ENCODE measurements around the gene EML4. TPM values are rescaled to one million over a fixed set of nuclear protein-coding genes. Genes with fewer than 3 reads are reported as not detected.
A peak's percentile ranks its signal among the peaks of the same experiment; 100 is the strongest.

Gene EML4
- total RNA-seq, 1 donor from 2014 or later, result 30.3 TPM

DNA sequence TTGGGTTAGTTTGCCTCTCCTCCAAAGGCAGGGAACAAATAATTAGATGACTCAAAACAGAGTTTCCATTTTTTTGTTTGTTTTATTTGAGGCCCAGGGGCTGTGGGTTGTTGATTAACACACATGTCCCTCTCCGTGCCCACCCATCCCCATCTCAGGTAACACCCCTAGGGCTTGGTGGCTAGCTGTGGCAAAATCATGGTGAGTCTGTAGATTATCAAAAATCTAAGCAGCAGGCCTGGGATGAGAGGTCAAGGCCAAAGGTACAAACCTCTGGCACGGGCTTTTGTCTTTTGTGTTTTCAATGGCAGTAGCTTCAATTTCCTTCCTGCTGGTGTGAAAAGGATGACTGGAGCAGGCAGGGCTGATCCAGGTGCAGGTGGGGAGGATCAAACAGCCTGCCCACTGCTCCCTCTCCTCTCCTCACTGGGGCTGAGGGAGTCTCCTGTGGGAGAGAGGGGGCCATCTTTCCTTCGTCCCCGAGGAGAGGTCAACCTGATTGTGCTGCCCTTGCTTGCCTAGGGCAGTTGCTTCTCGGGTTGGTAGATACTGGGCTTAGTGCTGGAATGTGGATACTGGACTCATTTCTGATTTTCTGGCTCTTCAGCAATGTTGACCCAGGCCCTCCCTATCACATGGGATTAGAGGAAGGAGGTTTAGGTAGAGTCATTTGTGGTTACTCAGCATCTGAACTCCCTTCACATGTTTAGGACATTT lies 31.9 kb upstream of the EML4 start:
- DNase-seq (ENCODE audit: extremely low read depth, low read depth, low spot score), result no peak

DNA sequence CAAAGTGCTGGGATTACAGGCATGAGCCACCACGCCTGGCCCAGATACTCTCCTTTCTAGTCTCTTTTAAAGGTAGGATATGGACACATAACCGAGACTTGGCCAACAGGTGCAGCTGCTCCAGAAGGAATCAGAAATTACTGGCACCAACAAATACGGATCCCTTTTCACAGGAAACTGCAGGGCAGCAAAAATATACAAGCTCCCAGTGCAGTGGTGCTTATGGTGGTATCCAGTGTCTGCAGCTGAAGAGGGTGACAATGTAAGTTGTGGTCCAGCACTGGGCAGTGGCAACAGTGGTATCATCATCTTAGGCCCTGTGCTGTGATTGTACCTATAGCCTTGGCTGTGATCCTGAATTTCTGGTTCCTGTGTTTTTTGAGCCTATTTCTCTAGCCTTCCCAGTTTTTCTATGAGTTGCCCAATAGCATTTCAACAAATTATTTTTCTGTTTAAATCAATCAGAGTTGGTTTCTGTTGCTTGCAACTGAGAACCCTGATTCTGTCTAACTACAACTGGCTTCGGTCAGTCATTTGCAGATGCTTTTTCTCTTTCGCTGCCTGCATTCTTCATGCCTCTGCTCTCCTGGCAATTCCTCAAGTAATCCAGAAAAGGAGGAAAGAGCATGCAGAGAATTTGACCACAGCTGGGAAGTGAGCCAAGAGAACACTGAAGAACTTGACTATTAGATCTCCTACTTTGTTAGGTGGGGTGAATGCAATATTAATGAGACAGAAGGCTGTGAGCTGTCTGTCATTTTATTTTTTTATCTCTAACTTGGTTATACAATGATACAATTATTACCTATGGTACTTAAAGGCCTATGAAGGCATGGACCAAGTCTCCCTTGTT lies 30.8 kb upstream of the EML4 start:
- DNase-seq (ENCODE audit: extremely low read depth, low read depth, low spot score), result peak; percentile 29

DNA sequence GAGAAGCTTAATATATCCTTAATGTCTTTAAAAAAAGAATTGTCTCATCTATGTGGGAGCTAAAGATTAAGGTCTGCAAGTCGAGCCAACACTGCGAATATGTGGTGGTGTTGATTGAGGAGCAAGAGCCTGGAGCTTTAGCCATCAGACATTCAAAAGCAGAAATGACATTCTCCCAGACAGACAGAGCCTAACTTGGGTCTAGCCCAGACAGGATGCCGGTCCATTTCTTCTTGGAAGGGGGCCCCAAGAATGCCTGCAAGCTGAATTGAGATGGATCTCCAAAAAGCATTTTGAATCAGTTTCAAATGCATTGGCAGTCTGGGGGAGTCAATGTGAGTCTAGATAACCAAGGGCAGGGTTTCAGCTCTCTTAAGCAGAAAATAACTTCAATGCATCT lies 30.1 kb upstream of the EML4 start:
- no peak for DNase-seq (ENCODE audit: extremely low read depth, low read depth, low spot score)

DNA sequence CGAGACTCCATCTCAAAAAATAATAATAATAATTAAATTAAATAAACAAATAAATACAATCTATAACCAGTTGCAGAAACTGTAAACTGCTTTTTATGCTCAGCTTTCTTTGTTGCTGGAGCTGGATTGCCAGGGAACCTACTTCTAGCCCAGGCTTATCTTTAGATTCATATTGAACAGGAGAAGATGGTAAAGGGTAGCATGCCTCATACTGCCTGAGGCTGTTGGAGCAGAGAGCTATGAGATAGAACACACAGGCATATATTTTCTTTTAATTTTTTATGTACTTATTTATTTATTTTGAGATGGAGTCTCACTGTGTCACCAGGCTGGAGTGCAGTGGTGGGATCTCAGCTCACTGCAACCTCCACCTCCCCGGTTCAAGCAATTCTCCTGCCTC lies 28.7 kb upstream of the EML4 start:
- no peak for DNase-seq (ENCODE audit: extremely low read depth, low read depth, low spot score)

DNA sequence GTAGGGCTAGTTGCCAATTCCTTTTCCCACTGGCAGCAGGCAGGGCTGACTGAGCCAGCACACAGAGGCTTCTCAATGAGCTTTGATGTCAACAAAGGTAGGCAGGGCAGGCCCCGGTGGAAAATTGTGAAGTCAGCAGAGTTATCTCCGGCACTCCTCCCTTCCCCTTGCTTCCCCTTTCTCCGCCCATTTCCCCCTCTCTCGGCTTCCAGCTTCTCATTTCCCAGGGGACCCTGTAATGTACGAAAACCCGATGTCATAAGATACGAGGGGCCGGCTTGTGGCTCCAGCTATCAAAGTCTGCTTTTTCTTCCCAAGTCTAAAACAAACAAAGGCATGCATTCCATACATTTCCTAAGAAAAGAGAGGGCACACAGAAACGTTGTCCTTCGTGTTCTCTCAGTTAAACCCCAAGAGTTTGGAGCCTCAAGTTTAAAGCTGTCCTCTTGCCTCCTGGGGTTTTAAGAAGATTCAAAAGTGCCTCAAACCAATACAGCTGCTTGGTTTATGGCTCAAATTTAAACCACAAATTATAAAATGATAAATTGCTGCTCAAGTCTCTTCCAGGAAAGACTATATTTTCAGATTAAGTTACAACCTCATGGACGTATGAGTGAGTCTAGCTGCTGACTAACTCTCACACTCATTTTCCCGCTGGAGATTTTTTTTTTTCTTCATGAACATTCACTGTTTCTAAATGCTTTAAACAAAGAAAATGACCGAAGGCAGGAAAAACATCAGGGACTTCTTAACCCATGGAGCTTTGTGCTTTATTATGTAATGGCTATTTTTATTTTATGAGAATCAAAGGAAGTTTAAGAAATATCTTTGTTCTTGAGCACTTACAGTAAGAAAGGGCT lies 27.2 kb upstream of the EML4 start:
- peak; percentile 20 for DNase-seq (ENCODE audit: extremely low read depth, low read depth, low spot score)

DNA sequence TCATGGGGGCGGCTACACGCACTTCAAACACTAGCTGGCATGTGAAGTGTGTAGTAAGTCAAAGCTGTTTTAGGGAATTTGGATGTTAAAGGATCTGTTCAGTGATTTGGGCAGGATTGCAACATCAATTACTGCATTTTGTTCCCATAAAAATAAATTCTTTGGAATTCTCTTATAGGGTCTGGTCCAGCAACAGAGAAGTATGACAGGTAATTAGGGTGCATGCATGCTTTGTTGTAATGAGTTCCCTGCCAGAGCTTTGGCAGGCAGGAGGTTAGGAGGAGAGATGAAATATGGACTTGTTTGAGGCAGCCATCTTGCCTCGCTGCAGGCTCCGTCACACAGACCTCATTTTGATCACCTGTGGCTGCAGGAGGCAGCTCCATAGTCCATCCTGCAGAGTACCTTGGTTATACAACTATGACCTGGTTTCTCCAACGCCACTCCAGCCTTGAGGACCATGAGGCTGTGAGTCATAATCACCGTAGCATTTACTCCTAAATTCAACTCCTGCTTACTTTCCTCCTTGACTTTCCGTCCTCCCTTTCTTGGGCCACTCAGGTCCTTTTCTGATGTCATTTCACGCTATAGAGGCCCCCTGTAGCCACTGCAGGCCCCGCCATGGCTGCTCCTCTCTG lies 26.5 kb upstream of the EML4 start:
- no peak for DNase-seq (ENCODE audit: extremely low read depth, low read depth, low spot score)

DNA sequence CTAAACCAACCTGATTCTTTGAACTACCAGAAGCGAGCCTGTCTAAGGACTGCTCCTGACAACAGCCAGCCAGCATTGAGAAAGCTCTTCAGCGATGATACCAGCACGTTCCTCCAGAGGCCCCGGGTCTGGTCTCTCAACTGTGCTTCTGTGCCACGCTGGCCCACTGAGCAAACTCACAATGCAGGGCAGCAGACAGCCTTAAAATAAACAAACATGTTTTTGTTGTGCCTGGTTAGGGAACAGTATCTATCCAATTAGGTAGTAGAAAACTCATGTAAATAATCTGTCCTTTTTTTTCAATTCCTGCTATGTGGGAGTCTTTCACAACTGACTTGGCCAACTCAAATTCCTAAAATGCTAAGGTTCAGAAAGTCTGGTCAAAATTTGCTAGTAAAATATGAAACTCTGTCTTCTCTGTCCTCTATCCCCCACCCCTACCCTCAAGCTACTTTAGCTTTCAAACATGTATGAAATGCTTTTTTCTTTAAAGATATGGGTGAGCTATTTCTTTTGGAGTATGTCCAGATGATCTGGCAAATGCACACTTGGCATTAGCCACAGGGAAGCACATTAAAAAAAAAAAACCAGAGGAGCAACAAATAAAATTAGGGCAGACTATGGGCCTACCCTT lies 21.4 kb upstream of the EML4 start:
- DNase-seq (ENCODE audit: extremely low read depth, low read depth, low spot score), result no peak

DNA sequence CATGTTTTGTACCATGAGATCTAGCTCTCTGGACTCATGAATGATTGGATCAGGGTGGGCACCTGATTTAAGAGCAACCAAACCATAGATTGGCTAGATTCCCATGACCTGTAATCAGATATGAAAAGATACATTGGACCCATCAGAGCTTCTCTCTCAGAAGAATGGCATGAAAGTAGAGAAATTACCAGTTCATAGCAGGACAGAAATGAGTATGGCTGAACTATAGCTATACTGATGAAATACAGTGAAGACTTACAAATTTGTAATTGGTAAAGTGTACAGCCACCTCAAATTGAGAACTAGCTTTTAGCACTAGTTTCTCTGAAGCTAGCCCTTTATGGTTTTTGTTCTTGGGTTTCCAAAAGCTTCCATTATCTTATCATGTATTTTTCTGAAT lies 19.0 kb upstream of the EML4 start:
- DNase-seq (ENCODE audit: extremely low read depth, low read depth, low spot score), result no peak

DNA sequence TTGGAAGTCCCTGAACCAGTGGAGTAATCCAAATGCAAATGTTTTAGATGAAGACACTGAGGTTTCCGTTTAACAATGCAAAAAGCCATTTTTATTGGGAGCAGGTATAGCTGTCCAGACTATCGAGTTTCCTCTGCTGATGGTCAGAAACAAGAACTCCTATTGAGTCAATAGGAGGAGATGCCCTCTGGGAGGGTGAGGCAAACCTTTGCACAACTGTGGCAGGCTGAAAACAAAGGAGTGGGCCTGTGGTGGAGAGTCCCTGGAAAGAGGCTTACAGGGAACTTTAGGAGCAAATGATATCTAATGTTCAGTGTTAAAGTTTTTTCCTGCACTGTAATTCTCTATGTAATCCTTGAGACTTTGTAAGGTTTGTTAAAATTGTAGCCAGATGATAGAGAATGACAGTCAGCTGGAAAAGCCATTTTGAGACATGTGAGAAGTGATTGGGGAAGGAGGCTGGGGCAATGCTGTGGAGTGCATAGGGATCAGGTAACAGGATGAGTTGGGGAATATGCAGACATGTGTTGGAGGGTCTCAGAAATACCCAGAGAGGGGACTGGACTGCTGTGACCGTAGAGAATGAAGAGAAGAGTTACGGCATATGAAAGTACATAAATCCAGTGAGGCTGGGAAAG lies 15.1 kb upstream of the EML4 start:
- DNase-seq (ENCODE audit: extremely low read depth, low read depth, low spot score), result no peak

DNA sequence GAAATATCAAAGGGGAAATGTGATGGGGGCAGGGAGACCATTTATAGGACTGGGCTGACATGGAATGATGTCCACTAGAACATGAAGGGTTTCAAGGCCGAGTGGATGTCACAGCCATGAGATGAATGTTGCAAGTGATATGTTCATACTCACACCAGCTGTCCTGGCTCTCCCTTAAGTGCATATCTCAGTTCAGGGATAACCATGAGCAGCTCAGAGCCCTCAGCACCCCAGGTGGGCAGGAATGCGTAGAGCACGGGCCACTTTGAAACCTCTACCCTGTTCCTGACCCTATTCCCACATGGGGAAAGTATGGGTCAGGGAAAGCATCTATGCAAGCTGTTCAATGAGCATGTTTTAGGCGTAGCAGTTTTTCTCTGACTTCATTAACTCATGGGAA lies 12.4 kb upstream of the EML4 start:
- no peak for DNase-seq (ENCODE audit: extremely low read depth, low read depth, low spot score)

DNA sequence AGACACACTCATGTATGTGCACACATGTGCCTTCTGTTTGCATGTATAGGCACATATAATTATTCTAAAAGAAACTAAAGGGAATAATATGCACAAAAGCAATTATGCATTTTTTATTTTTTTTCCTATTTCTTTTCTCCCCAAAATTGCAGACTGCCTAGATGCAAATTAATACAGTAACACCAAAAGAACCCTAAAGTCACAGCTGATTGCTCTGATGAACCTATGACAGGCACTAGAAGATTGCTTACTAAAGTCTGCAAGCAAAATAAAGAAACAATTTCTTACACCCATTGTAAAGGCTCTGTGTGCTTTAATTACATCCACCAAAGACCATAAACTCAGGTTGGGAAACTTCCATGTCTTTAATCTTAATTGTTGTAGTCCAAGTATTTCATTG lies 7.7 kb upstream of the EML4 start:
- no peak for DNase-seq (ENCODE audit: extremely low read depth, low read depth, low spot score)

DNA sequence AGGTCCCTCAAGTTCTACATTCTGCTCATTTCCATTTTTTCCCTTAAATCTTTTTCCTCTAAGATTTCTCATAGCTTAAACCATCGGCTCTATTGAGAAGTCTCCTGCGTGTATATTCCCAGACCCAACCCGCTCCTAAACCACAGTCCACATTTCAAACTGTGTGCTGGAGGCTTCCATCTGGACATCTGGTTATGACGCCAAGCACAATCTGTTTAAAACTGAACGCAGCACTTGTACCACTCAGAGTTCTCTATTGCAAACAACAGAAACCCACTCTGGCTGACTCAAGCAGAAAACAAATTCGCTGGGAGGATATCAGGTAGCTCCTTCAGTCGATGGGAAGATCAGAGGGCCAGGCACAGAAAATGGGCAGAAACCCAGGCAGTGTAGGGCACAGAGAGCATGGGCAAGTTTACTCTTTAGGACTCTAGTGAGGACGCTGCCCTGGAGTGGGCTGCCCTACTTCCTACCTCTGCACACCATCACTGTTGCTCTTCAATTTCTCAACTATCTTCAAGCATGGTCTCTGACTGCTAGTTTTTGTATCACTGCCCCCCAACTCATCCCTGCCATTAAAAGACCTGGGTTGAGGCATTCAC lies 5.6 kb upstream of the EML4 start:
- no peak for DNase-seq (ENCODE audit: extremely low read depth, low read depth, low spot score)

DNA sequence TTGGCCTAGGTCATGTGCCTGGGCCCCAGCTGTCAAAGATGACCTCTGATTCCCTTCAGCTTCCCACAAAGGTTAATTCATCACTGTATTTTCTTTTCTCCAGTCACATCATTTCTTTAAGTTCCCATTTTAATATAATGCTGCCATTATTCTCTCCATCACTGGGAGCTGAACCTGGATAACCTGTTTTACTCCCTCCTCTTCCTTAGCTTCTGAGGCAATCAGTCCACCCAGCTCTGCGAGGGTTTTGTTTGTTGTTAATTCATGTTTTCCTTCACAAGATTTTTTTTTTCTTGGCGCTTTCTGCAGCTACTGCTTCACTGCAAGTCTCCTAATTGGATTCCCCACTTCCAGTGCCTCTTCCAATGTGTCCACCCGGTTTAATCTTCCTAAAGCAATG lies 5.1 kb upstream of the EML4 start:
- no peak for DNase-seq (ENCODE audit: extremely low read depth, low read depth, low spot score)

DNA sequence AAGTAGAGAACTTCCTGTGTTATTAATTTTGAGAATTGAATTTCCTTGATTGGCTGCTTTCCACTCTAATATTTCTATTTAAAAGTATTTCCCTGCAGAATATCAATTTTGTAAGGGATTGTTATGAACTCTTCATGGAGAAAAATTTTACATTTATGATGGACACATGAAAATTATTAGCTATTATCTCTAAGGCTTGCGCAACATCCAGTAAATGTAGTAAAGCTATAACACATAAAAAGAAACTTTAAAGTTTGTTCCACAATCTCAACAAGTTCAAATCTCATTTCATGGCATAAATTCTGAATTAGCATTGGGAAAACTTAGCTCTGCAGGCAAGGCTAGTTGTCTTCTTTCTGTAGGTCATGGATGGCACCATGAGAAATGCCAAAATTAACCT lies 4.2 kb upstream of the EML4 start:
- DNase-seq (ENCODE audit: extremely low read depth, low read depth, low spot score), result no peak

DNA sequence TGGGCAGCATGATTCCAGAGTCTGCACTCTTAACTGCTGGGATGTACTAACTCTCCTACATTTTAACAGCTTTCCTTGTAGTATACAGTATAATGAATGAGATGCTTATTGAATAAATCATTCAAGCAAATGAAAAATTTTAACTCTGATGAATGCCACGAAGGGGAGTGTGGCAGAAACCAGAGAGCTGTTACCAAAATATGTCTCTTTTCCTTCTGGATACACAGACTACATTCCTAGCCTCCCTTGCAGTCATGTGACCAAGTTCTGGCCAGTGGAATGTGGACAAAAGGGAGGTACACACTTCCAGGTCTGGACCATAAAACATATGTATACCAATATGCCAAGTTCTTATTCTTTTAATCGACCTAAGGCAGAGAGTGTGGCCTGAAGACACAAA lies 1.7 kb upstream of the EML4 start:
- DNase-seq (ENCODE audit: extremely low read depth, low read depth, low spot score), result no peak

DNA sequence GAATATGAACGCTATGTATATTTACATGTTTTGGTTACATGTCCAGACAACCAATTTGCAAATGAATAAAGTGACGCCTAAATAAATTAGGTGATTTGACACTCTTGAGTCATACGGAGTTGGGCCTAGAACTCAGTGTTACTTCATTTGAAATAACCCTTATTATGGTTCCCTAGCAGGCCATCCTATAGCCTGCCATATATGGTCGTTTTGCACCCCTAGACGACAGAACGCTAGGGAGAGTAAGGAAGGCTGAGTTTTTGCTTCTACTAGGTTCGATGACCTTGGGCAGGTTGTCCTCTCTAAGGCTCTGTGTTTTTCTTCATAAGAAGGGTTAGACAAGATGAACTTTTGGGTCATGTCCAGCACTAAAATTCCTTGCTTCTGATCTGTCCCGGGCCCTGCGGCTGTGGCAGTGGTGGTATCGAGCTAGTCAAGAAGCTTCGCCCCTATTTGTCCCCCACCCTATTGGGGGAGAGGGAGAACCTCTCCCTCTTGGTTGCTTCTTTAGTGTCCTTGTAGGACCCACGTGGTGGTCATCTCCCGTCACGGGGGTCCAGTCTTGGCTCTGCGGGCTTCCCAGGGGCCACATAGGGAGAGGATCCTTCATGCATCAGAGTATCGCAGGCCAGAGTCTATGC lies 574 bp upstream of the EML4 start:
- no peak for DNase-seq (ENCODE audit: extremely low read depth, low read depth, low spot score)

DNA sequence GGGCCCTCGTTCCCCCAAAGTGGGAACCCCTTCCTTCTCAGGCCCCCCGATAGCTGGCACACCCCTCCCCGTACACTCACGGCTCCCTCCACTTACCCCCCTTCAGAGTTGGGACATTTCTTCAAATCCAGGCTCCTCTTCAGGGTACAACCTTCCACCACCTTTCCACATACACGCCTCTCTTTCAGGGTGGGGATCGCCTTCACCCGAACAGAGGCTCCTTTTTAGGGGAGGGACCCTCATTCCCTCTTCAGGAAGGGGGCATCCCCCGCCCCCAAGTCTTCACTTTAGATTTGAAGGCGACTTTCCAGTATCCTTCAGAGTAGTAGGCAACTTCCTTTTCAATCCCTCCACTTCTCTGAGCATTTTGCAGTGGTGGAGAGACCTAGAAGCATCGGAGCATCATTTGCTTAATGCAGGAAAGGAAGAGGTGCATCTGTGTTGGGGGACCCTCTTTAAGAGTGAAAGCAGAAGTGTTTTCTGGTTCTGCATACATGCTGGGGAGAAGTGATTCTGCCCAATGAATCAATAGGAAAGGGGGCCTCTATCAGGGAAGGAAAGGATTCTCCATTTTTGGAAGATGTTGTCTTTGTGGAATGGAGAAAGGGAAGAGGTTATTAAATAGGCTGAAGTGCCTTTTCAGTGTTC lies 845 bp downstream of the EML4 start:
- no peak for DNase-seq (ENCODE audit: extremely low read depth, low read depth, low spot score)

DNA sequence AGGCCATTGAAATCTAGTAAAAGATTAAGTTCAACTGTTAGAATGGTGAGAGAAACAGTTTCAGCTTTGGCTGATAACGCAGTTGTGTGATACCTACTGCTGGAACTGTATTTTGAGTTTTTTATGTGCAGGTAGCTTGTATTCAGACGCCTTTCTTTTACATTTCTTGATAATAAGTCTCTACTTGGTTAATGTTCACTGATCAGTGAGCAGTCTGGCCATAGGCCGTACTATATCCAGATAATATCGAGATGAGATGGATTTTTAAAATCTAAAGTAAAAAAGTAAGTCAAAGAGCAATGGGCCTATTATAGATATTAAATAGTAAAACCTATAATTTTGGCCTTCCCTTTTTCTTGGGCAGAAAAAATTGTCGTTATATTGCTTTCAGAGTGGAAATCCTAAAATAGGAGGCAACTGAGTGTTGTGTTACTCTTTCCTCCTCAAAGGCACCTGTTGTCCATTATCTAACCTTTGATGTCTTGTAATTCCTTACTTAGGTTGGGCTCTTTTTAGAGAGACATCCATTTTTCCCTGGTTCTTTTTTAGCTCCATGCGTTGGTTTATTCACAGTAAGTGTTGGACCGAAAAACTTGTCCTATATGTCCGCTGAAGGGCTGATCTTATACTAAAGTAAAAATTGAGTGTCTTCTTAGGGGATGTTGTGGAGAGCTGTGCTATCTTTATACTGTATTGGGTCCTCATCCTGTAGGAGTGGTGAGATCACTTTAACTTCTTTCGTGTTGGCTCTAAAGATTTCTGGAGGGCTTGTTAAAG lies 1.7 kb downstream of the EML4 start:
- DNase-seq (ENCODE audit: extremely low read depth, low read depth, low spot score), result no peak

Measured in glomerular endothelial cell (primary cell).